PC-9 (cell line): ENCODE results near the gene GSKIP. TPM values are rescaled to one million over a fixed set of nuclear protein-coding genes. Genes with fewer than 3 reads are reported as not detected.

ENCODE experiments used
- BruUV-seq: library from RNA; stranded (reverse); fragments of 400-500 nt; replicated peaks from 2 replicates; lab custom pipeline; 2021; lab: Mats Ljungman, UMichigan
- CTCF ChIA-PET: fragments of 300-600 bp; sonication (Branson Sonifier 250); formaldehyde crosslinking; loops from one replicate; lab custom pipeline; 2022; ENCODE audit warnings: antibody characterized with exemption; lab: Charles Lee
- POLR2A ChIA-PET: fragments of 300-600 bp; sonication (Branson Sonifier 250); formaldehyde crosslinking; loops from one replicate; lab custom pipeline; 2022; ENCODE audit warnings: antibody characterized with exemption; ENCODE audit not compliant: unreplicated experiment; lab: Charles Lee
- DNase-seq, 2 experiments: peaks; one replicate each; pipeline versions ENCODE4 v3.0.0 to v3.0.0-alpha.2; 2015 to 2022; ENCODE audit warnings: mixed read lengths in 1 of 2
- H2AFZ ChIP-seq: fragments of 200-600 bp; sonication (generic); 2 replicates; pipeline ENCODE4 v1.8.1; 2017; ENCODE audit warnings: antibody characterized with exemption
- H3F3A ChIP-seq: fragments of 200-600 bp; sonication (generic); 2 replicates; pipeline ENCODE4 v1.8.1; 2017; ENCODE audit warnings: antibody characterized with exemption, mild to moderate bottlenecking, low read depth; ENCODE audit not compliant: insufficient read depth
- H3K27ac ChIP-seq: fragments of 200-600 bp; sonication (generic); 2 replicates; pipeline ENCODE4 v1.6.1; 2016; ENCODE audit warnings: mixed run types
- H3K27me3 ChIP-seq: fragments of 200-600 bp; sonication (generic); 2 replicates; pipeline ENCODE4 v1.6.1; 2016; ENCODE audit warnings: low read depth, mixed run types; ENCODE audit not compliant: insufficient read depth
- H3K36me3 ChIP-seq: fragments of 200-600 bp; sonication (generic); 2 replicates; pipeline ENCODE4 v1.6.1; 2016; ENCODE audit warnings: low read depth, mixed run types
- H3K4me1 ChIP-seq: fragments of 200-600 bp; sonication (generic); replicated peaks from 2 replicates; pipeline ENCODE4 v1.6.1; 2016; ENCODE audit warnings: mixed run types; ENCODE audit not compliant: insufficient read depth
- H3K4me2 ChIP-seq: fragments of 200-600 bp; sonication (generic); 2 replicates; pipeline ENCODE4 v1.6.1; 2017; ENCODE audit warnings: mixed run types
- H3K4me3 ChIP-seq: fragments of 200-600 bp; sonication (generic); 2 replicates; pipeline ENCODE4 v1.6.1; 2016; ENCODE audit warnings: mixed run types
- H3K79me2 ChIP-seq: fragments of 200-600 bp; sonication (generic); 2 replicates; pipeline ENCODE4 v1.6.1; 2017; ENCODE audit warnings: low read depth, mixed run types
- H3K9me2 ChIP-seq: fragments of 200-600 bp; sonication (generic); 2 replicates; pipeline ENCODE4 v1.8.1; 2017; ENCODE audit warnings: mild to moderate bottlenecking; ENCODE audit not compliant: insufficient read depth
- H3K9me3 ChIP-seq: fragments of 200-600 bp; sonication (generic); 2 replicates; pipeline ENCODE4 v1.8.1; 2016; ENCODE audit warnings: low read depth; ENCODE audit not compliant: insufficient read depth
- H4K20me1 ChIP-seq: fragments of 200-600 bp; sonication (generic); 2 replicates; pipeline ENCODE4 v1.8.1; 2017; ENCODE audit not compliant: insufficient read depth
- EZH2 ChIP-seq: fragments of 200-600 bp; sonication (generic); IDR thresholded peaks from 2 replicates; pipeline ENCODE4 v1.8.0; 2017; ENCODE audit warnings: antibody characterized with exemption, low read depth
- intact Hi-C: fragments of 100-400 bp; cut with micrococcal nuclease; formaldehyde crosslinking; loops from one replicate; pipeline ENCODE4 v1.10.0; 2022; ENCODE audit not compliant: unreplicated experiment
- total RNA-seq: library from RNA; stranded (reverse); gene quantifications from 2 replicates; pipeline ENCODE4 v1.2.3, GENCODE V29; 2021
- TF ChIP-seq, protein P1 (sequence below): fragments of 200-600 bp; sonication (generic); conservative IDR thresholded peaks from 2 replicates; pipeline ENCODE4 v1.6.1; 2017; ENCODE audit warnings: mixed run types, antibody characterized with exemption, mild to moderate bottlenecking, moderate library complexity

Gene GSKIP
- total RNA-seq, 1 experiment from 2014 or later: 7.2 TPM

GRCh38 chr14:96405677-96406076, 42.4 kb downstream of the GSKIP start:
- BruUV-seq: no TSS peak

GRCh38 chr14:96407935-96408570, 44.7 kb downstream of the GSKIP start:
- Histone ChIP-seq H3K27me3 (no peaks in the 10 kb centered on the region), H4K20me1 (no peaks in the 10 kb centered on the region), H3K36me3 (no peaks in the 10 kb centered on the region), H3K9me3 (no peaks in the 10 kb centered on the region), H3K4me3 (no peak overlapping the region), H3K27ac (no peak overlapping the region), H3K9me2 (no peaks in the 10 kb centered on the region), H3K4me1 (peaks cover 14% of the 10 kb centered on the region), H3K79me2 (no peaks in the 10 kb centered on the region), H2AFZ (no peak overlapping the region), H3K4me2 (no peak overlapping the region), H3F3A (peaks cover 7% of the 10 kb centered on the region; the same call in 1 of the 2 replicates)
- intact Hi-C loops: no loop called here
- no TSS peak for BruUV-seq
- DNase-seq: no peak
- ChIA-PET POLR2A (no interaction called here), CTCF (no interaction called here)
- TF ChIP-seq EZH2: no peak
- TF ChIP-seq, protein P1, sequence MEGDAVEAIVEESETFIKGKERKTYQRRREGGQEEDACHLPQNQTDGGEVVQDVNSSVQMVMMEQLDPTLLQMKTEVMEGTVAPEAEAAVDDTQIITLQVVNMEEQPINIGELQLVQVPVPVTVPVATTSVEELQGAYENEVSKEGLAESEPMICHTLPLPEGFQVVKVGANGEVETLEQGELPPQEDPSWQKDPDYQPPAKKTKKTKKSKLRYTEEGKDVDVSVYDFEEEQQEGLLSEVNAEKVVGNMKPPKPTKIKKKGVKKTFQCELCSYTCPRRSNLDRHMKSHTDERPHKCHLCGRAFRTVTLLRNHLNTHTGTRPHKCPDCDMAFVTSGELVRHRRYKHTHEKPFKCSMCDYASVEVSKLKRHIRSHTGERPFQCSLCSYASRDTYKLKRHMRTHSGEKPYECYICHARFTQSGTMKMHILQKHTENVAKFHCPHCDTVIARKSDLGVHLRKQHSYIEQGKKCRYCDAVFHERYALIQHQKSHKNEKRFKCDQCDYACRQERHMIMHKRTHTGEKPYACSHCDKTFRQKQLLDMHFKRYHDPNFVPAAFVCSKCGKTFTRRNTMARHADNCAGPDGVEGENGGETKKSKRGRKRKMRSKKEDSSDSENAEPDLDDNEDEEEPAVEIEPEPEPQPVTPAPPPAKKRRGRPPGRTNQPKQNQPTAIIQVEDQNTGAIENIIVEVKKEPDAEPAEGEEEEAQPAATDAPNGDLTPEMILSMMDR: no peak

More at GRCh38 chr14:96405677-96406076, 42.4 kb downstream of the GSKIP start:
- Histone ChIP-seq H3K9me2 (no peaks in the 10 kb centered on the region), H3K36me3 (no peaks in the 10 kb centered on the region), H3K79me2 (no peaks in the 10 kb centered on the region), H3F3A (peaks cover 3% of the 10 kb centered on the region; the same call in 1 of the 2 replicates), H3K4me1 (peaks cover 14% of the 10 kb centered on the region), H2AFZ (no peak overlapping the region), H3K4me2 (no peak overlapping the region), H4K20me1 (no peaks in the 10 kb centered on the region), H3K27me3 (no peaks in the 10 kb centered on the region), H3K4me3 (no peak overlapping the region), H3K27ac (no peak overlapping the region), H3K9me3 (no peaks in the 10 kb centered on the region)
- ChIA-PET CTCF (no interaction called here), POLR2A (no interaction called here)
- no peak for DNase-seq
- TF ChIP-seq EZH2: no peak
- TF ChIP-seq, protein P1: no peak
- intact Hi-C loops: no loop called here

- no peaks in the 10 kb centered on the region for H3K36me3 ChIP-seq
- no peak for TF ChIP-seq EZH2
- TF ChIP-seq, protein P1: no peak
- H3K27ac ChIP-seq: no peak overlapping the region
- no peaks in the 10 kb centered on the region for H3K9me3 ChIP-seq
- no peak overlapping the region for H2AFZ ChIP-seq
- H3K79me2 ChIP-seq: no peaks in the 10 kb centered on the region
- no peaks in the 10 kb centered on the region for H4K20me1 ChIP-seq
- intact Hi-C loops: no loop called here
- H3F3A ChIP-seq: peaks cover 7% of the 10 kb centered on the region; the same call in 1 of the 2 replicates
- ChIA-PET POLR2A (no interaction called here), CTCF (no interaction called here)
- peaks cover 14% of the 10 kb centered on the region for H3K4me1 ChIP-seq
- no TSS peak for BruUV-seq
- DNase-seq: no peak
- no peak overlapping the region for H3K4me3 ChIP-seq
- H3K27me3 ChIP-seq: no peaks in the 10 kb centered on the region
- H3K9me2 ChIP-seq: no peaks in the 10 kb centered on the region
- H3K4me2 ChIP-seq: no peak overlapping the region
Measured at GRCh38 chr14:96408608-96409007, 45.3 kb downstream of the GSKIP start.
